GM12874 (cell line): ENCODE results near the gene REC114.

Experiments used
- CTCF ChIP-seq: IDR thresholded peaks from 2 replicates; pipeline ENCODE4 v1.5.1; 2011; ENCODE audit warnings: low read depth, mild to moderate bottlenecking, control low read depth, low read length, moderate library complexity; ENCODE audit not compliant: insufficient read depth

The REC114 gene

DNA sequence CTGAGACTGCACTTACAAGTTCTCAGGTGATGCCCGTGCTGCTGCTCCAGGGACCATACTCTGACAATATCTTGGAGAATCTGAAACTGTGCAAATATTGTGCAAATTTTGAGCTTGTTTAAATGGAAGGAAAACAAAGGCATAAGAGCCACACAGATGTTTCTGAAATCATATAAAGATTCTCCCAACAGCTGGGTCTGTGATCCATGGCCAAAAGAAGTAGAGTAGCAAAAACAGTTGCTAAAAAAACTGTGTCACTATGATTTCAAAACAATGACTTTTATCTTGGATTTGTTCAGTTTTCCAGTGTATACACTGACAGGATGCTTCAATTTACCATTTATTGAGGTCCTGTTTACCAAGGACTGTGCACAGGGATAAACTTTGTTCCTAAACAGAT is 164.9 kb downstream of the REC114 start:
- no peak for TF ChIP-seq CTCF

DNA sequence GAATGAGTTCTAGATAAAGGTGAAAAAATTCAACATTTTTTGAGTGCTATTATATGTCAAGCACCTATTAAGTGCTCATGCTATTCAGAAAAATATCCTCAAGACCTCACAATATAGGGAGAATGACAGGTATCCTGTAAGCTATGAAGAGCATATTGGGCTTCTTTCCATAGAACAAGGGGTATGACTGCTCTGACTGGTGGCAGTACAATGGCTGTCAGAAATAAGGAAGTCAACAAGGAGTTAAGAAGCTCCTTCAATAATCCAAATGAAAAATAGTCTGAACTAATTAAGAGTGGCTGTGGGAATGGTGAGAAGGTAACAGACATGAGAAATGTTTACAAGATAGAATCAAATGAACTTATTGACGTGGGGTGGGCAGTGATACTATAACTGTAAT is 165.5 kb downstream of the REC114 start:
- no peak for TF ChIP-seq CTCF

GRCh38 chr15:73608941-73609340 is 166.0 kb downstream of the REC114 start:
- no peak for TF ChIP-seq CTCF
